ENCODE data around the gene SSTR5.

DNA sequence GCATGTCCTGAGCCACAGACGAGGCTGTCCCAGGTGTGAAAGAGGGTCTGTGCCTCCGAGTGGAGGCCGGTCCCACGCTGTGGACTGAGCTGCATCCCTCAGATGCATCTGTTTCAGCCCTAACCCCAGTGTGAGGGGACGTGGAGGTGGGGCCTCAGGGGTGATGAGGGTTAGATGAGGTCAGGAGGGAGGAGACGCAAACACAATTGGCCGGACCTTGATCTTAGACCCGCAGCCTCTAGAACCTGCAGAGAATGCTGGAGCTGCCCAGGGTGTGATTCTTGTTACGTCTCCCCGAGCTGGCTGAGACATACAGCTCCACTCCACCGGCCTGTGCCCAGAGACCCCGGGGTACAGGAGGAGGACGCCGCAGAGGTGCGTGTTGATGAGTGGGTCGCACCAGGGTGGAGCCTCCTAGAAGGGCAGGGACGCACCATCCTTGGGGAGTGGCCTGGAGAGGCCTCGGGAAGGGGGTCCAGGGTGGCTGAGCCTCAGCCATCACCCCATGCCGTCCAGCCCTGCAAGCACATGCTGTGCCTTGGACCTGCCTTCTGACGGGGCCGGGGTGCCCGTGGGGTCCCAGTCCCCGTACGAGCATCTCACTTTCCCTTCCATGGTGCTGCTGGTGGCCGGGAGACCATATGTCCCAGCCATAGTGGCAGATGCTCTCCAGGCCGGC, 40.1 kb downstream of the SSTR5 start:
- TF ChIP-seq, protein P1, sequence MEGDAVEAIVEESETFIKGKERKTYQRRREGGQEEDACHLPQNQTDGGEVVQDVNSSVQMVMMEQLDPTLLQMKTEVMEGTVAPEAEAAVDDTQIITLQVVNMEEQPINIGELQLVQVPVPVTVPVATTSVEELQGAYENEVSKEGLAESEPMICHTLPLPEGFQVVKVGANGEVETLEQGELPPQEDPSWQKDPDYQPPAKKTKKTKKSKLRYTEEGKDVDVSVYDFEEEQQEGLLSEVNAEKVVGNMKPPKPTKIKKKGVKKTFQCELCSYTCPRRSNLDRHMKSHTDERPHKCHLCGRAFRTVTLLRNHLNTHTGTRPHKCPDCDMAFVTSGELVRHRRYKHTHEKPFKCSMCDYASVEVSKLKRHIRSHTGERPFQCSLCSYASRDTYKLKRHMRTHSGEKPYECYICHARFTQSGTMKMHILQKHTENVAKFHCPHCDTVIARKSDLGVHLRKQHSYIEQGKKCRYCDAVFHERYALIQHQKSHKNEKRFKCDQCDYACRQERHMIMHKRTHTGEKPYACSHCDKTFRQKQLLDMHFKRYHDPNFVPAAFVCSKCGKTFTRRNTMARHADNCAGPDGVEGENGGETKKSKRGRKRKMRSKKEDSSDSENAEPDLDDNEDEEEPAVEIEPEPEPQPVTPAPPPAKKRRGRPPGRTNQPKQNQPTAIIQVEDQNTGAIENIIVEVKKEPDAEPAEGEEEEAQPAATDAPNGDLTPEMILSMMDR (IDR thresholded peaks at IDR 0.05; ENCODE audit: low read depth, low read length) = no peak
- no peak for TF ChIP-seq POLR2A (IDR thresholded peaks at IDR 0.05; ENCODE audit: extremely low read depth, insufficient read length)
